Kidney (tissue), 14 donors: ENCODE data around the gene TTI1. TPM values are rescaled to one million over a fixed set of nuclear protein-coding genes. Genes with fewer than 3 reads are reported as not detected.
"Not testable (repeated sequence)": the region's sequence is repeated elsewhere in the genome, so short reads cannot be mapped to it uniquely, and the experiment has no call there.

Source experiments
- DNase-seq, 5 donors: peaks; one replicate each; pipeline ENCODE4 v3.0.0-alpha.2; 2013 to 2020
- FAIRE-seq: peaks from 2 replicates; lab custom pipeline; 2012; peaks lifted over from hg19 to GRCh38; lab: Jason Lieb, UNC
- H3K27ac ChIP-seq, 2 donors: one replicate each; pipeline ENCODE4 v1.7.0; 2013; ENCODE audit warnings: low read depth in 2 of 2, low read length in 2 of 2, inconsistent platforms in 1 of 2
- H3K27me3 ChIP-seq: one replicate; pipeline ENCODE4 v1.7.1; 2013; ENCODE audit warnings: low read length, inconsistent platforms; ENCODE audit not compliant: control insufficient read depth, insufficient read depth
- H3K36me3 ChIP-seq, 3 donors: one replicate each; pipeline versions ENCODE4 v1.7.0 to v1.7.1; 2013; ENCODE audit warnings: low read length in 3 of 3, control low read depth in 1 of 3, inconsistent platforms in 1 of 3; ENCODE audit not compliant: insufficient read depth in 3 of 3, control insufficient read depth in 2 of 3
- H3K4me1 ChIP-seq, 3 donors: one replicate each; pipeline versions ENCODE4 v1.7.0 to v1.7.1; 2013; ENCODE audit warnings: low read length in 3 of 3, inconsistent platforms in 1 of 3, low read depth in 1 of 3; ENCODE audit not compliant: control insufficient read depth in 2 of 3, insufficient read depth in 2 of 3
- H3K4me3 ChIP-seq, 3 donors: one replicate each; pipeline versions ENCODE4 v1.7.0 to v1.8.1; 2013; ENCODE audit warnings: low read length in 3 of 3, control low read depth in 1 of 3, inconsistent platforms in 1 of 3
- H3K9ac ChIP-seq, 3 donors: one replicate each; pipeline versions ENCODE4 v1.7.0 to v1.7.1; 2013; ENCODE audit warnings: low read length in 3 of 3, control low read depth in 1 of 3, inconsistent platforms in 1 of 3
- H3K9me3 ChIP-seq, 3 donors: one replicate each; pipeline versions ENCODE4 v1.7.0 to v1.7.1; 2013; ENCODE audit warnings: low read length in 3 of 3, control low read depth in 1 of 3, inconsistent platforms in 1 of 3; ENCODE audit not compliant: control insufficient read depth in 2 of 3, insufficient read depth in 1 of 3
- intact Hi-C: fragments of 100-400 bp; cut with DNase I; formaldehyde crosslinking; loops from one replicate; pipeline ENCODE4 v1.11.1; 2022
- polyA plus RNA-seq: library from polyadenylated mRNA; stranded (reverse); fragments of 350-450 nt; fragmentation: Illumina TruSeq; extraction: RNeasy Lipid Tissue Mini Kit (QIAGEN cat#74804); gene quantifications from one replicate; pipeline ENCODE4 v1.2.3, GENCODE V29; 2014; ENCODE audit warnings: low read depth, low replicate concordance; ENCODE audit not compliant: insufficient read depth
- total RNA-seq: library from RNA; stranded (reverse); fragmentation: NEBNext Ultra II Directional; extraction: Animal tissue kit (Norgen Biotek cat#: 25700); gene quantifications from one replicate; pipeline ENCODE4 v1.2.1, GENCODE V29; 2021
- TF ChIP-seq, protein P1 (sequence below): IDR thresholded peaks from 3 replicates; pipeline ENCODE4 v1.5.1; 2012; ENCODE audit warnings: mild to moderate bottlenecking, moderate library complexity, borderline replicate concordance; ENCODE audit not compliant: insufficient read depth; ENCODE audit errors: extremely low read depth
- donor health status: control.
- donor health status: control.
- donor health status: control.
- donor health status: control.
- donor health status: control.
- donor health status: DM: yes; HTN: yes; CAD: no.
- donor health status: Normal renal cell carcinoma (clear cell type).

Gene TTI1
- total and polyA plus RNA-seq, 2 donors from 2014 or later = 8.6 to 19.5 TPM

DNA sequence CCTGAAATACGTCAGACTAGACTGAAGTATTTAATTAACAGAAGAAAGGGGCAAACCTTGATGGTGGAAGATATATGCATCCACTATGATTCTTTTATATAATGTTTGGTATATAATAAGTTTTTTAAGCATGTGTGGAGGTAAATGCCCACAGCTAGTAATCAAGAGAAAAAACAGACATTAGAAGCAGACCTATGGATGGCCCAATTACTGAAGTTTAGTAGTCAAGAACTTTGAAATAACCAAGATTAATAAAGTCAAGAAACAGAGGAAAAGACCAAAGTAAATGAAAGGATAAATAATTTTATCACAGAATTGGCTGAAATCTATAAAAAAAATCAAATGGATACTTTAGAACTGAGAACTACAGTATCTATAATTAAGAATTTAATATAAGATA is 15.3 kb downstream of the TTI1 start:
- H3K9me3 ChIP-seq = no peaks in the 10 kb centered on the region
- TF ChIP-seq, protein P1, sequence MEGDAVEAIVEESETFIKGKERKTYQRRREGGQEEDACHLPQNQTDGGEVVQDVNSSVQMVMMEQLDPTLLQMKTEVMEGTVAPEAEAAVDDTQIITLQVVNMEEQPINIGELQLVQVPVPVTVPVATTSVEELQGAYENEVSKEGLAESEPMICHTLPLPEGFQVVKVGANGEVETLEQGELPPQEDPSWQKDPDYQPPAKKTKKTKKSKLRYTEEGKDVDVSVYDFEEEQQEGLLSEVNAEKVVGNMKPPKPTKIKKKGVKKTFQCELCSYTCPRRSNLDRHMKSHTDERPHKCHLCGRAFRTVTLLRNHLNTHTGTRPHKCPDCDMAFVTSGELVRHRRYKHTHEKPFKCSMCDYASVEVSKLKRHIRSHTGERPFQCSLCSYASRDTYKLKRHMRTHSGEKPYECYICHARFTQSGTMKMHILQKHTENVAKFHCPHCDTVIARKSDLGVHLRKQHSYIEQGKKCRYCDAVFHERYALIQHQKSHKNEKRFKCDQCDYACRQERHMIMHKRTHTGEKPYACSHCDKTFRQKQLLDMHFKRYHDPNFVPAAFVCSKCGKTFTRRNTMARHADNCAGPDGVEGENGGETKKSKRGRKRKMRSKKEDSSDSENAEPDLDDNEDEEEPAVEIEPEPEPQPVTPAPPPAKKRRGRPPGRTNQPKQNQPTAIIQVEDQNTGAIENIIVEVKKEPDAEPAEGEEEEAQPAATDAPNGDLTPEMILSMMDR = no peak
- FAIRE-seq (no peak), DNase-seq (no peak)
- peaks cover 0 to under 1% (median 0%) of the 10 kb centered on the region in 3 donors for H3K4me1 ChIP-seq
- H3K27ac ChIP-seq = no peak overlapping the region
- no peak overlapping the region for H3K9ac ChIP-seq
- H3K36me3 ChIP-seq = peaks cover 4 to 12% (median 10%) of the 10 kb centered on the region in 3 donors
- no peaks in the 10 kb centered on the region for H3K27me3 ChIP-seq
- no peak overlapping the region for H3K4me3 ChIP-seq
- intact Hi-C loops = no loop called here

DNA sequence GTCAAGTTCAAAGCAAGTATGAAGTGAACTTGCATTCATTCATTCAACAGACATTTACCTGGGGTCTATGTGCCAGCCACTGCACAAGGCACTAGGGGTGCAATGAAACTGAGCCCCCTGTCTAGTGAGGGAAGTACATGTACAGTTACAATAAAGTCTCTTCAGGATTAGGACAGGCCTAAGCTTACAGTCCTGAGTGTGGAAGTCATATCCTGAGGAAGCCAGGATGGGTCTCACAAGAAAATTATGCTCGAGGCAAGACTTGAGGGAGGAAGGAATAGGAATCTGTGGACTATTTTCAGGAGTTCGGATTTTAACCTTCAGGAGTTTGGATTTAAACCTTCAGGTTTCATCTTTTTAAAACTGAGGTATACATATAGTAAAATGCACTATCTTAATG is 19.4 kb downstream of the TTI1 start:
- Histone ChIP-seq H3K9ac (no peak overlapping the region), H3K27me3 (no peaks in the 10 kb centered on the region), H3K9me3 (no peaks in the 10 kb centered on the region), H3K4me1 (no peaks in the 10 kb centered on the region), H3K27ac (no peak overlapping the region), H3K4me3 (no peak overlapping the region), H3K36me3 (peaks cover 15 to 29% (median 20%) of the 10 kb centered on the region in 3 donors)
- DNase-seq = no peak
- FAIRE-seq = no peak
- intact Hi-C loops = no loop called here
- TF ChIP-seq, protein P1 = no peak

DNA sequence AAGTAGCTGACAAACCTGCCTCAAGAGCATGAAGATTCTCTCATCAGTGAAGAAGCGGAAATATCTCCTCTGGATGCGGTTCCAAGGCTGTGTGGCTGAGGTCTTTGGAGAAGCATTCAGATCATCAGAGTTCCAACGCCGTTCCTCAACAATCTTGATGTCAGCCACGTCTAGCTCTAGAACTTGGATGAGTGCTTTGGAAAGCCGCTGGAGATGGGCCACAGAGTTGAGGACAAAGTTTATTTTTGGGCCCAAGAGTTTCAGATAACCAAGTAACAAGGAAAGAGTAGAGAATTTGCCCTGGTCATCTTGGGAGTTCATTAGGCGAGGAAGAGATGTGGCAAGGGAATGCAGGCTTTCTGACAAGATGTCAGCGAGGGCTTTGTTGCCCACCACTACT is 20.9 kb downstream of the TTI1 start:
- Histone ChIP-seq H3K9me3 (no peaks in the 10 kb centered on the region), H3K4me3 (no peak overlapping the region), H3K4me1 (no peaks in the 10 kb centered on the region), H3K27me3 (no peaks in the 10 kb centered on the region), H3K36me3 (peaks cover 6 to 26% (median 17%) of the 10 kb centered on the region in 3 donors), H3K9ac (no peak overlapping the region), H3K27ac (no peak overlapping the region)
- DNase-seq = no peak
- intact Hi-C loops = no loop called here
- TF ChIP-seq, protein P1 = no peak
- FAIRE-seq = no peak

DNA sequence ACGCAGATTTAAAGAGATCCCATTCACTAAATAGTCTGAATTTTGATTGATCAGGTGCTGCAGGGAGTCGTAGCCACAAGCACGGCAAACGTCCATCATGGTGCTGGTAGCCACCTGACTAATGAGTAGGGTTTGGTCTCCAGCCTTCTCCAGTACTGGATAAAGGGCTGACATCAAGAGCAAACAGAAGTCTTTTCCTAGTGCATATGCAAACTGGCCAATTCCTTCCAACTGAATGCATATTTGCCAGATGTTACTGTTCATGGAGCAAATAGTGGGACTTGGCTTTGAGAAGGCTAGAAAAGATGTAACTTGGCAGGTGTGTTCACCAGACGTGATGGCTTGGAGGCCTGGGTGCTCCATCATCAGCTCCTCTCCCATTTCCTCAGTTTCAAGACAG is 21.6 kb downstream of the TTI1 start:
- no peak overlapping the region for H3K9ac ChIP-seq
- no peak overlapping the region for H3K4me3 ChIP-seq
- intact Hi-C loops = no loop called here
- H3K4me1 ChIP-seq = no peaks in the 10 kb centered on the region
- H3K36me3 ChIP-seq = peaks cover 2 to 26% (median 17%) of the 10 kb centered on the region in 3 donors
- H3K27ac ChIP-seq = no peak overlapping the region
- no peaks in the 10 kb centered on the region for H3K9me3 ChIP-seq
- no peaks in the 10 kb centered on the region for H3K27me3 ChIP-seq
- DNase-seq (no peak), FAIRE-seq (no peak)
- TF ChIP-seq, protein P1 = no peak

DNA sequence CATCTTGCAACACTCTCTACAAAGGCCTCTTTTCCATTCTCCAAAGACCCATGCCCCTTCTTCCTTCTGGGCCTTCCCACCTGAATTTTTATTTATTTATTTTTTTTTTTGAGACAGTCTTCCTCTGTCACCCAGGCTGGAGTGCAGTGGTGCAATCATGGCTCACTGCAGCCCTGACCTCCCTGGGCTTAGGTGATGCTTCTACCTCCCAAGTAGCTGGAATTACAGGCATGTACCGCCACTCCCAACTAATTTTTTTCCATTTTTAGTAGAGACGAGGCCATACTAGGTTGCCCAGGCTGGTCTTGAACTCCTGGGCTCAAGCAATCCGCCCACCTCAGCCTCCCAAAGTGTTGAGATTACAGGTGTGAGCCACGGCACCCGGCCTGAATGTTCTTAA is 23.8 kb downstream of the TTI1 start:
- FAIRE-seq, H3K4me1 ChIP-seq, H3K4me3 ChIP-seq, H3K27ac ChIP-seq, DNase-seq, H3K9ac ChIP-seq, H3K9me3 ChIP-seq, intact Hi-C loops, H3K27me3 ChIP-seq: not testable (repeated sequence)
- peaks cover 2 to 26% (median 23%) of the 10 kb centered on the region in 3 donors for H3K36me3 ChIP-seq
